GM23248 (cell line): Measurements from ENCODE around the gene PRPF31. TPM values are rescaled to one million over a fixed set of nuclear protein-coding genes. Genes with fewer than 3 reads are reported as not detected.

Experiments used
- DNase-seq: peaks from one replicate; pipeline ENCODE4 v3.0.0-alpha.2; 2015
- H2AFZ ChIP-seq: fragments of 200-600 bp; sonication (generic); 2 replicates; pipeline ENCODE4 v1.6.1; 2016; ENCODE audit warnings: antibody characterized with exemption
- H3F3A ChIP-seq: fragments of 200-600 bp; sonication (generic); 2 replicates; pipeline ENCODE4 v1.6.1; 2016; ENCODE audit warnings: mild to moderate bottlenecking, antibody characterized with exemption, mixed run types; ENCODE audit not compliant: insufficient read depth
- H3K27ac ChIP-seq: fragments of 200-600 bp; sonication (generic); 2 replicates; pipeline ENCODE4 v1.5.1; 2016; ENCODE audit warnings: mild to moderate bottlenecking
- H3K27me3 ChIP-seq: fragments of 200-600 bp; sonication (generic); replicated peaks from 2 replicates; pipeline ENCODE4 v1.6.1; 2016; ENCODE audit warnings: mild to moderate bottlenecking; ENCODE audit not compliant: insufficient read depth
- H3K36me3 ChIP-seq: fragments of 200-600 bp; sonication (generic); 2 replicates; pipeline ENCODE4 v1.6.1; 2016; ENCODE audit warnings: low read depth, mild to moderate bottlenecking
- H3K4me1 ChIP-seq: fragments of 200-600 bp; sonication (generic); 2 replicates; pipeline ENCODE4 v1.6.1; 2016; ENCODE audit warnings: mild to moderate bottlenecking; ENCODE audit not compliant: insufficient read depth
- H3K4me2 ChIP-seq: fragments of 200-600 bp; sonication (generic); one replicate; pipeline ENCODE4 v1.6.1; 2016; ENCODE audit warnings: mild to moderate bottlenecking; ENCODE audit not compliant: unreplicated experiment
- H3K4me3 ChIP-seq: fragments of 200-600 bp; sonication (generic); 2 replicates; pipeline ENCODE4 v1.5.1; 2016; ENCODE audit warnings: mild to moderate bottlenecking
- H3K79me2 ChIP-seq: fragments of 200-600 bp; sonication (generic); 2 replicates; pipeline ENCODE4 v1.6.1; 2016; ENCODE audit warnings: mild to moderate bottlenecking; ENCODE audit not compliant: insufficient read depth
- H3K9ac ChIP-seq: fragments of 200-600 bp; sonication (generic); 2 replicates; pipeline ENCODE4 v1.6.1; 2016; ENCODE audit warnings: mild to moderate bottlenecking
- H3K9me2 ChIP-seq: fragments of 200-600 bp; sonication (generic); 2 replicates; pipeline ENCODE4 v1.6.1; 2016; ENCODE audit warnings: mixed run types, mild to moderate bottlenecking, moderate library complexity; ENCODE audit not compliant: insufficient read depth
- H3K9me3 ChIP-seq: fragments of 200-600 bp; sonication (generic); one replicate; pipeline ENCODE4 v1.6.1; 2017; ENCODE audit warnings: low read depth
- H4K20me1 ChIP-seq: fragments of 200-600 bp; sonication (generic); 2 replicates; pipeline ENCODE4 v1.6.0; 2016; ENCODE audit not compliant: insufficient read depth
- EZH2 ChIP-seq: fragments of 200-600 bp; sonication (generic); IDR thresholded peaks from 2 replicates; pipeline ENCODE4 v1.6.1; 2018; ENCODE audit warnings: antibody characterized with exemption, mild to moderate bottlenecking; ENCODE audit not compliant: insufficient read depth, poor library complexity, severe bottlenecking
- EZH2phosphoT487 ChIP-seq: fragments of 200-600 bp; sonication (generic); IDR thresholded peaks from 2 replicates; pipeline ENCODE4 v1.6.1; 2018; ENCODE audit warnings: antibody characterized with exemption, moderate library complexity, mild to moderate bottlenecking, low read depth; ENCODE audit not compliant: insufficient read depth
- WGBS, 2 experiments: methylation state at CpG; one replicate each; pipeline ENCODE4 v1.1.6; 2015 to 2017; ENCODE audit warnings: low lambda C conversion rate in 2 of 2, low coverage in 1 of 2; ENCODE audit errors: missing lambda C conversion rate in 2 of 2; 5-methylcytosine and 5-hydroxymethylcytosine counted together
- in situ Hi-C: fragments of 300-500 bp; cut with MboI; formaldehyde crosslinking; loops from 2 replicates; pipeline ENCODE4 v1.15.0; 2020
- polyA plus RNA-seq: library from polyadenylated mRNA; unstranded; fragments of >200 nt; fragmentation: Nextera tagmentation; extraction: Ambion mirVana; gene quantifications from 2 replicates; pipeline ENCODE4 v1.2.1, GENCODE V29; 2016
- total RNA-seq: library from RNA; depleted of rRNA; stranded (reverse); fragments of >200 nt; shearing (Covaris generic); gene quantifications from 2 replicates; pipeline ENCODE4 v1.2.3, GENCODE V29; 2014

Gene PRPF31
- total and polyA plus RNA-seq, 2 experiments from 2014 or later = 38.4 to 78.6 TPM

- H3K27ac ChIP-seq = no peak overlapping the region
- WGBS, 2 experiments = 95 to 96% methylated on average over 18 to 20 of the region's 20 CpGs
- no peaks in the 10 kb centered on the region for H4K20me1 ChIP-seq
- no peaks in the 10 kb centered on the region; the same call in 1 of the 2 replicates for H3K36me3 ChIP-seq
- H3K79me2 ChIP-seq = no peaks in the 10 kb centered on the region
- no peak overlapping the region for H3K4me3 ChIP-seq
- H3K27me3 ChIP-seq = no peaks in the 10 kb centered on the region
- H3K4me1 ChIP-seq = no peaks in the 10 kb centered on the region
- no peaks in the 10 kb centered on the region for H3K9me3 ChIP-seq
- no peak for TF ChIP-seq EZH2
- no peak for TF ChIP-seq EZH2phosphoT487
- H3F3A ChIP-seq = no peaks in the 10 kb centered on the region
- H2AFZ ChIP-seq = no peak overlapping the region
- no peak for DNase-seq
- no peak overlapping the region for H3K9ac ChIP-seq
- H3K9me2 ChIP-seq = no peaks in the 10 kb centered on the region
- in situ Hi-C loops = no loop called here
- H3K4me2 ChIP-seq = no peak overlapping the region
Measured at GRCh38 chr19:54129617-54129996, 14.1 kb downstream of the PRPF31 start.

- TF ChIP-seq EZH2phosphoT487 = no peak
- no peak for TF ChIP-seq EZH2
- H2AFZ ChIP-seq = no peak overlapping the region
- no peak overlapping the region for H3K27ac ChIP-seq
- in situ Hi-C loops = no loop called here
- H3K9me3 ChIP-seq = no peaks in the 10 kb centered on the region
- H3K36me3 ChIP-seq = no peaks in the 10 kb centered on the region; the same call in 1 of the 2 replicates
- H3K4me3 ChIP-seq = no peak overlapping the region
- H3F3A ChIP-seq = peaks cover 11% of the 10 kb centered on the region; the same call in 1 of the 2 replicates
- peaks cover 8% of the 10 kb centered on the region for H3K79me2 ChIP-seq
- H3K4me2 ChIP-seq = no peak overlapping the region
- WGBS, 2 experiments = 80 to 82% methylated on average over 10 of the region's 10 CpGs
- no peaks in the 10 kb centered on the region for H4K20me1 ChIP-seq
- no peak overlapping the region for H3K9ac ChIP-seq
- no peaks in the 10 kb centered on the region for H3K9me2 ChIP-seq
- peaks cover 6% of the 10 kb centered on the region for H3K4me1 ChIP-seq
- no peak for DNase-seq
- no peaks in the 10 kb centered on the region for H3K27me3 ChIP-seq
Measured at GRCh38 chr19:54133312-54133956, 17.9 kb downstream of the PRPF31 start.

DNA sequence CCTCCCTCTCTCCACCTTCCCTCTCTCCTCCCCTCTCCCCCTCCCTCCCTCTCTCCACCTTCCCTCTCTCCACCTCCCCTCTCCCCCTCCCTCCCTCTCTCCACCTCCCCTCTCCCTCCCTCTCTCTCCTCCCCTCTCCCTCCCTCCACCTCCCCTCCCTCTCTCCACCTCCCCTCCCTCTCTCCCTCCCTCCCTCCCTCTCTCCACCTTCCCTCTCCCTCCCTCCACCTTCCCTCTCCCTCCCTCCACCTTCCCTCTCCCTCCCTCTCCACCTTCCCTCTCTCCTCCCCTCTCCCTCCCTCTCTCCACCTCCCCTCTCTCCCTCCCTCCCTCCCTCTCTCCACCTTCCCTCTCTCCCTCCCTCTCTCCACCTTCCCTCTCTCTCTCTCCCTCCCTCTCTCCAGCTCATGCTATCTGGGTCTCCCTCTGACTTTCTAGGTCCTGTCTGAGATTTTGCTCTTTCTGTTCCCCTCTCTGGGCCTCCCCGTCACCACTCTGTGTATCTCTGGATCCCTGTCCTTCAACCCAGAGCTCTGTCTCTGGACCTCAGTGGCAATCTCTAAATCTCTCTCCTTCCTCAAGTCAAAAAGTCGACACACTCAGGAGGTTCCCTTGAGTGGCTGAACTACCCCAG, 18.5 kb downstream of the PRPF31 start:
- Histone ChIP-seq H3K36me3 (no peaks in the 10 kb centered on the region; the same call in 1 of the 2 replicates), H3K9me2 (no peaks in the 10 kb centered on the region), H3K4me2 (no peak overlapping the region), H3K9ac (no peak overlapping the region), H4K20me1 (peaks cover under 1% of the 10 kb centered on the region; the same call in 1 of the 2 replicates), H3F3A (peaks cover 11% of the 10 kb centered on the region; the same call in 1 of the 2 replicates), H3K27me3 (no peaks in the 10 kb centered on the region), H3K27ac (no peak overlapping the region), H2AFZ (no peak overlapping the region), H3K4me1 (peaks cover 10% of the 10 kb centered on the region), H3K4me3 (no peak overlapping the region), H3K79me2 (peaks cover 15% of the 10 kb centered on the region), H3K9me3 (no peaks in the 10 kb centered on the region)
- TF ChIP-seq EZH2 = no peak
- no peak for TF ChIP-seq EZH2phosphoT487
- 94 to 96% methylated on average over 2 of the region's 2 CpGs for WGBS, 2 experiments
- no peak for DNase-seq
- in situ Hi-C loops = no loop called here

GRCh38 chr19:54136086-54136863, 20.7 kb downstream of the PRPF31 start:
- H3K9ac ChIP-seq = peak overlapping the region; percentile 63
- in situ Hi-C loops = no loop called here

More at GRCh38 chr19:54136086-54136863, 20.7 kb downstream of the PRPF31 start:
- DNase-seq = peak; percentile 59
- H3F3A ChIP-seq = peaks cover 11% of the 10 kb centered on the region; the same call in 1 of the 2 replicates
- peak overlapping the region; percentile 77 for H3K4me3 ChIP-seq
- WGBS, 2 experiments = 2% methylated on average over 30 of the region's 30 CpGs
- peak overlapping the region; percentile 81 for H3K4me2 ChIP-seq
- H2AFZ ChIP-seq = peak overlapping the region; percentile 89
- peaks cover 37% of the 10 kb centered on the region for H3K79me2 ChIP-seq
- no peaks in the 10 kb centered on the region; the same call in 1 of the 2 replicates for H3K36me3 ChIP-seq
- no peaks in the 10 kb centered on the region for H3K9me2 ChIP-seq
- peaks cover 16% of the 10 kb centered on the region for H3K4me1 ChIP-seq
- H4K20me1 ChIP-seq = peaks cover 4% of the 10 kb centered on the region; the same call in 1 of the 2 replicates
- no peaks in the 10 kb centered on the region for H3K27me3 ChIP-seq
- H3K9me3 ChIP-seq = no peaks in the 10 kb centered on the region
- no peak for TF ChIP-seq EZH2phosphoT487
- TF ChIP-seq EZH2 = no peak
- H3K27ac ChIP-seq = peak overlapping the region; percentile 66
